IPS DF 6.9 (cell line): ENCODE data around the gene SLIT3.

Source experiments
- DNase-seq: peaks from one replicate; pipeline ENCODE4 v3.0.0-alpha.2; 2013; ENCODE audit warnings: low read depth, low spot score
- H3K27ac ChIP-seq: one replicate; pipeline ENCODE4 v1.5.1; 2013; ENCODE audit warnings: low read length, control low read depth
- H3K27me3 ChIP-seq: 2 replicates; pipeline ENCODE4 v1.6.1; 2013; ENCODE audit warnings: mild to moderate bottlenecking, low read length; ENCODE audit not compliant: control insufficient read depth, insufficient read depth
- H3K36me3 ChIP-seq: 2 replicates; pipeline ENCODE4 v1.6.1; 2013; ENCODE audit warnings: low read length; ENCODE audit not compliant: control insufficient read depth, insufficient read depth
- H3K4me1 ChIP-seq: 2 replicates; pipeline ENCODE4 v1.6.1; 2013; ENCODE audit warnings: low read length; ENCODE audit not compliant: control insufficient read depth, insufficient read depth
- H3K4me3 ChIP-seq: 2 replicates; pipeline ENCODE4 v1.5.1; 2013; ENCODE audit warnings: mild to moderate bottlenecking, low read length
- H3K9me3 ChIP-seq: 2 replicates; pipeline ENCODE4 v1.6.1; 2013; ENCODE audit warnings: low read length, inconsistent platforms; ENCODE audit not compliant: control insufficient read depth, insufficient read depth
- WGBS: extraction: QIAGEN DNeasy Blood & Tissue Kit; methylation state at CpG from one replicate; pipeline ENCODE4 v1.1.7; 2013; ENCODE audit warnings: mixed read lengths, missing lambda C conversion rate; ENCODE audit not compliant: insufficient read length, insufficient coverage; 5-methylcytosine and 5-hydroxymethylcytosine counted together

Gene SLIT3

DNA sequence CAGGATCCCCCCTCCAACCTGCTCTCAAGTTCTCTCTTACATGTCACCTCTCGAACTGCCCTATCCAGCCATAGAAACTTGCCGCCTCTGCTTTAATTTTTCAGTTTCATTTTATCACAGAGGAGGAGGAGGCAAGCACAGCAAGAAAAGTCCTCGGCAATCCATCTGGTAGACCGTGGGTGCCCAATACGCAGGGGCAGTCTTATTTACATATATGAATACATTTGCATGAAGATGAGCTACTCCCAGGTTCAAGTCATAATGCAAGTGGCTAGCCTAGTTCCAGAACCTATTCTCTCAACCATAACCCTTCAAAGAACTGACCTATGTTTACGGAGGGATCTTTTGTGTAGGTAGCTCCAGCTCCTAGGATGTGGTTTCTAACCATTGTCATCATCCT, 498.6 kb downstream of the SLIT3 start:
- Histone ChIP-seq H3K4me3 (no peak overlapping the region), H3K27ac (no peak overlapping the region), H3K36me3 (no peaks in the 10 kb centered on the region), H3K9me3 (no peaks in the 10 kb centered on the region), H3K4me1 (no peaks in the 10 kb centered on the region), H3K27me3 (no peaks in the 10 kb centered on the region)
- no peak for DNase-seq
- no CpG with 5 or more reads among the region's 6 CpGs for WGBS

DNA sequence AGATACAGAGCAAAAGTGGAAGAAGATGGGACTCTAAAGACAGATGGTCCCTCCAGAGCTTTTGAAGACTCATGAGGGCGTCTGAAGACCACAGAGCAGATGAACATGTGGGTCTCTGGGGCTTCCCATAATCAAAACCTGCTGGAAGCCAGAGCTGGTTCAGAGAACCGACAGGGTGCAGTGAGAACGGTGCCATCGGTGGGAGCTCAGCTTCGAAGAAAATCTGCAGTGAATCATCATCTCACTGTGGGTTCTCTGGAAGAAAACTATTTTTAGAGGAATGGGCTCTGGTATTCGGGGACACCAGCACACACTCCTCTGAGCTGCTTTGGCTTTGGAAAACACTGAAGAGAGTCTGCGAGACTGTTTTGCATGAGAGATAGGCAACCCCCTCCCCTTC, 499.4 kb downstream of the SLIT3 start:
- WGBS = no CpG with 5 or more reads among the region's 7 CpGs
- Histone ChIP-seq H3K27me3 (no peaks in the 10 kb centered on the region), H3K9me3 (no peaks in the 10 kb centered on the region), H3K27ac (no peak overlapping the region), H3K4me1 (no peaks in the 10 kb centered on the region), H3K36me3 (no peaks in the 10 kb centered on the region), H3K4me3 (no peak overlapping the region)
- DNase-seq = no peak

DNA sequence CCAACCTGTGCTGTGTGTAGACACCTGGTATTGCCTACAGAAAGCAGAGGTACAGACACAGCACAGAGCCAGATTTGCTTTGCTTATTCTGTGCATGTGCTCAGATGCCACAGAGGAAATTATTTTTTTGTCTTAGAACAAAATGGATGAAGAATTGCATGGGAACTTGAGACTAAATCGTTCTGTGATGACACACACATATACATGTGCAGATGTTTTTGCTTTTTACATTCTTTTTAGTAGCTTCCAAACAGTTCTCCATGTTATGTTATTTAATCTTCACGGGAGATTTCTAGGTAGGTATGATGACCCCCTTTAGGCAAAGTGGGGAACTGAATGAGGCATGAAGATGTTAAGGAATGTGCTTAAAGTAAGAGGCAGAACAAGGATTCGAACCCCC, 500.2 kb downstream of the SLIT3 start:
- Histone ChIP-seq H3K27ac (no peak overlapping the region), H3K4me3 (no peak overlapping the region), H3K4me1 (no peaks in the 10 kb centered on the region), H3K9me3 (no peaks in the 10 kb centered on the region), H3K27me3 (no peaks in the 10 kb centered on the region), H3K36me3 (no peaks in the 10 kb centered on the region)
- DNase-seq = no peak
- WGBS = no CpG with 5 or more reads among the region's 3 CpGs

DNA sequence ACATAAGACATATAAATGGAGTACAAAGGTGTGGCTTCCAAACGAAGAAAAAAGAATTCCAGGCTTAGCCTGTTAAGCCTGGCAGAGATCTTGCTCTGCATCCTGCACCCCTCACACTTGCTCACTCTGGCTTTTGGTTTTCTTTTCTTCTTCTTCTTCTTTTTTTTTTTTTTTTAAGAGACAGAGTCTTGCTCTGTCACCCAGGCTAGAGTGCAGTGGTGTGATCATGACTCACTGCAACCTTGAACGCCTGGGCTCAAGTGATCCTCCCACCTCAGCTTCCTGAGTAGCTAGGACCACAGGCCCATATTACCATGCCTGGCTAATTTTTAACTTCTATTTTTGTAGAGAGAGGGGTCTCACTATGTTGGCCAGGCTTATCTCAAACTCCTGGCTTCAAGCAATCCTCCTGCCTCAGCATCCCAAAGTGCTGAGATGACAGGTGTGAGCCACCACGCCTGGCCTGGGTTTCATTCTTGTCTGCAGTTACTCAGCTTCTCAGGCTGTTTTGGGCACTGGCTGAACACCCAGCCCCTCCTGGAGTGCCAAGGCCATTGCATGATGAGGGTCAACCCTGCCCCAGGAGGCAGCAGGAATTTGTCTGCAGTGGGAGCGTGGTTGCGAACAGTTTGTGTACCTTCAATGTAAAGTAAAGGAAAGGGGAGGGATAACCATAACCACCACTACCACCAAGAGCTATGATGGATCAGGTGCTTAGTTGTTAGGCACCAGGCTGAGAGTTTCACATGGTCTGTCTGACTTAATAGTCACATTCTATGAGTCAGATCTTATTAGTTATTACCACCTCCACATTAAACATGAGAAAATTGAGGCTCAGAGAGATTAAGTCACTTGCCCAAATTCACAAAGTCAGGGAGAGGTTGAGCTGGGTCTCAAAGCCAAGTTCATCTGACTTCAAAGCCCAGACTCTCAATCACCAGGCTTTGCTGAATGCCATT, 502.6 kb downstream of the SLIT3 start:
- H3K36me3 ChIP-seq = no peaks in the 10 kb centered on the region

DNA sequence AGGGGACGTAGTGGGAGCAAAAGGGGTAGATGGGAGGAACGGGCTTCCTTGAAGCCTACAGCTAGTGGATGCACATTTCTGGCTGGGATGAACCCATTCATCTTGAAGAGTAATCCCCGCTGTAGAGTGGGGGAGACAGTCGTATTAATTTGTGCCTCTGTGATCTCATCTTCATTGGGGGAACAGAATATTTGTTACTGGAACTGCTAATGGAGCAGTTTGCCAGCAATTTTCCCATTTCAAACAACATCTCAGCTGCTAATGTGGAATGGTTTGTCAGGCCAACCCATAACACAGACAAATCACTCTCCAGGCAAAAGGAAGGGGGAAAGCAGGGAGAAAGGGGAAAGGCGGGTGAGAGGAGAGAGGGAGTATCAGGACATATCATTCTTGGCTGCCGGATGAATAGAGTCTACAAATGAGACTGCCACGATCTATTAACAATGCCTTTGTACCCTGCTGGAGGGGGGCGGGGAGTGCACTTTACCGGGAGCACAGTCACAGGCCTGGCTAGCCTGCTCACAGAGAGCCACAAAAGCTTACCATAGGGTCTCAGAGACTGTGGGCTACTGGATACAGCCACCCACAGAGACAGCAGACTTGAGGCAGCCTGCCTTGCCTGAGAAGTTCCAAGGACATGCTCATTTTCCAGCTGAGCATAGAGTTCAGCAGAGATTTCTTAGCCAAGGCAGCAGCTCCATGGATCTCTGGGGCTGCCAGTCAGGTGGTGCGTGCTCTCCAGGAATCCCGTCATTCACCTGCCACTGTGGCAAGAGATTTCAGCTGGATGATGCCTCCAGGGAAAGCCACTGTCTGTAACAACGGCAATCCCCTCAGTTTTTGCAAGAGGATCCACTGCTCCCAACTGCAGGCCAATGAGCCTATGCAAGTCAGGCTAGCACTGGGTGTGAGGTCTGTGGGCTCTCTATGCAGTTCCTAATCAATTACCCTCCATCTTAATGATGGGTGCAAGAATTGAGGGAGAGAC, 504.1 kb downstream of the SLIT3 start:
- H3K9me3 ChIP-seq = no peaks in the 10 kb centered on the region
- no peak overlapping the region for H3K27ac ChIP-seq
- H3K4me3 ChIP-seq = no peak overlapping the region
- H3K4me1 ChIP-seq = no peaks in the 10 kb centered on the region; the same call in 1 of the 2 replicates
- no peak for DNase-seq
- WGBS = no CpG with 5 or more reads among the region's 12 CpGs
- H3K36me3 ChIP-seq = no peaks in the 10 kb centered on the region
- H3K27me3 ChIP-seq = no peaks in the 10 kb centered on the region

More for the DNA sequence above, 502.6 kb downstream of the SLIT3 start:
- no peak overlapping the region for H3K4me3 ChIP-seq
- no peaks in the 10 kb centered on the region; the same call in 1 of the 2 replicates for H3K4me1 ChIP-seq
- WGBS = no CpG with 5 or more reads among the region's 5 CpGs
- DNase-seq = no peak
- H3K27me3 ChIP-seq = no peaks in the 10 kb centered on the region
- H3K9me3 ChIP-seq = no peaks in the 10 kb centered on the region
- no peak overlapping the region for H3K27ac ChIP-seq

GRCh38 chr5:168796000-168796399, 504.9 kb downstream of the SLIT3 start:
- H3K4me3 ChIP-seq = no peak overlapping the region
- H3K27ac ChIP-seq = no peak overlapping the region
- no peaks in the 10 kb centered on the region for H3K9me3 ChIP-seq
- no peaks in the 10 kb centered on the region for H3K36me3 ChIP-seq
- no peak for DNase-seq
- no CpG with 5 or more reads among the region's 4 CpGs for WGBS
- no peaks in the 10 kb centered on the region; the same call in 1 of the 2 replicates for H3K4me1 ChIP-seq
- H3K27me3 ChIP-seq = no peaks in the 10 kb centered on the region

- H3K9me3 ChIP-seq = no peaks in the 10 kb centered on the region
- no peak overlapping the region for H3K4me3 ChIP-seq
- H3K27ac ChIP-seq = no peak overlapping the region
- no CpG with 5 or more reads among the region's 15 CpGs for WGBS
- H3K4me1 ChIP-seq = no peaks in the 10 kb centered on the region; the same call in 1 of the 2 replicates
- no peak for DNase-seq
- no peaks in the 10 kb centered on the region for H3K27me3 ChIP-seq
- H3K36me3 ChIP-seq = no peaks in the 10 kb centered on the region
Measured at GRCh38 chr5:168793841-168794837, 506.8 kb downstream of the SLIT3 start.

GRCh38 chr5:168792678-168793077, 508.3 kb downstream of the SLIT3 start:
- WGBS = no CpG with 5 or more reads among the region's 2 CpGs
- no peaks in the 10 kb centered on the region for H3K27me3 ChIP-seq

DNA sequence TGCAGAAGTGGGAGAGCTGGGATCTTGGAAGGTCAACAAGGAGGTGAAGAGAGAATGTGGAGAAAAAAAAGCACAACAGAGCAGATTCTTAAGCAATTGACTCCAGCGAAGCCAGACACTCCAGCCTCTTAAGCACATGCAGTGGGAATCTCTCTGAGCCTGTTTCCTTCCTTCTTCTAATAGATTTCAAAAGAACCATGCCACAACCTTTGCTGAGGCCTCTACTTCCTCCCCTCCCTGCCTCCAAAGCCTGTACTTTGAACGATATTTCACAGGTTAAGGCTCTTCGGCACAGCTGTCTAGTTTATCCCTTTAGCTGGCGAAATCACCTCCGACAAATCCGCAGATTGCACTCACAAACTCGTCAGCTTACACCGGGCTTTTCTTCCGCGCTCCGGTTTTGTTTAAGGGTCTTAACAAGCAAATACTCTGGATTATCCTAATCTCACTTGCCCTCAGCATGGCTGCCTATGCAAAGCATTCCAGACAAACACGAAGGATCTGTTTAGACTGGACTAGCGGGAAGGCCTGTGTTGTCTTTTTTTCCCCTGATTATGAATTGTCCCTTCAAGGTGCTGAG, 510.2 kb downstream of the SLIT3 start:
- Histone ChIP-seq H3K4me3 (no peak overlapping the region), H3K36me3 (no peaks in the 10 kb centered on the region), H3K27me3 (no peaks in the 10 kb centered on the region), H3K27ac (no peak overlapping the region), H3K9me3 (no peaks in the 10 kb centered on the region), H3K4me1 (no peaks in the 10 kb centered on the region; the same call in 1 of the 2 replicates)
- WGBS = no CpG with 5 or more reads among the region's 13 CpGs
- DNase-seq = no peak

More at GRCh38 chr5:168792678-168793077, 508.3 kb downstream of the SLIT3 start:
- H3K4me1 ChIP-seq = no peaks in the 10 kb centered on the region; the same call in 1 of the 2 replicates
- no peak for DNase-seq
- no peak overlapping the region for H3K4me3 ChIP-seq
- H3K36me3 ChIP-seq = no peaks in the 10 kb centered on the region
- no peak overlapping the region for H3K27ac ChIP-seq
- H3K9me3 ChIP-seq = no peaks in the 10 kb centered on the region
